Keratinocyte (primary cell): Measurements from ENCODE around the gene NIF3L1. TPM values are rescaled to one million over a fixed set of nuclear protein-coding genes. Genes with fewer than 3 reads are reported as not detected.

Experiments
- DNase-seq: peaks from one replicate; pipeline ENCODE4 v3.0.0-alpha.2; 2011; ENCODE audit warnings: low read depth, missing footprints, low spot score
- FAIRE-seq: peaks from 2 replicates; lab custom pipeline; 2011; peaks lifted over from hg19 to GRCh38; lab: Jason Lieb, UNC
- H2AFZ ChIP-seq: 2 replicates; pipeline ENCODE4 v1.6.0; 2012; ENCODE audit warnings: low read length, control low read depth, inconsistent platforms; ENCODE audit not compliant: control insufficient read depth
- H3K27ac ChIP-seq: 2 replicates; pipeline ENCODE4 v1.5.1; 2011; ENCODE audit warnings: low read length; ENCODE audit not compliant: control insufficient read depth, insufficient read depth
- H3K27me3 ChIP-seq: 3 replicates; pipeline ENCODE4 v1.6.0; 2011; ENCODE audit warnings: low read length; ENCODE audit not compliant: control insufficient read depth, insufficient read depth; ENCODE audit errors: extremely low read depth
- H3K36me3 ChIP-seq, 2 experiments: 2 replicates in 1 of 2; 3 replicates in 1 of 2; pipeline ENCODE4 v1.5.1; 2011; ENCODE audit warnings: low read length in 2 of 2, mild to moderate bottlenecking in 1 of 2; ENCODE audit not compliant: control insufficient read depth in 2 of 2, insufficient read depth in 2 of 2; ENCODE audit errors: extremely low read depth in 1 of 2
- H3K4me1 ChIP-seq: 3 replicates; pipeline ENCODE4 v1.5.1; 2011; ENCODE audit warnings: low read length; ENCODE audit not compliant: control insufficient read depth, insufficient read depth; ENCODE audit errors: extremely low read depth
- H3K4me2 ChIP-seq: 3 replicates; pipeline ENCODE4 v1.6.0; 2011; ENCODE audit warnings: low read depth, low read length; ENCODE audit not compliant: control insufficient read depth, insufficient read depth; ENCODE audit errors: extremely low read depth
- H3K4me3 ChIP-seq, 3 experiments: fragments of 200-600 bp in 1 of 3; sonication (generic) in 1 of 3; 2 replicates in 2 of 3; 3 replicates in 1 of 3; pipeline ENCODE4 v1.5.1; 2011 to 2016; ENCODE audit warnings: low read length in 3 of 3, mild to moderate bottlenecking in 3 of 3, control low read depth in 2 of 3, inconsistent platforms in 1 of 3, low read depth in 1 of 3, mixed read lengths in 1 of 3, mixed run types in 1 of 3, moderate library complexity in 1 of 3; ENCODE audit not compliant: control insufficient read depth in 2 of 3, insufficient read depth in 2 of 3; ENCODE audit errors: extremely low read depth in 1 of 3
- H3K79me2 ChIP-seq: 2 replicates; pipeline ENCODE4 v1.6.0; 2012; ENCODE audit warnings: low read length; ENCODE audit not compliant: control insufficient read depth, insufficient read depth
- H3K9ac ChIP-seq: 3 replicates; pipeline ENCODE4 v1.6.0; 2011; ENCODE audit warnings: low read length; ENCODE audit not compliant: control insufficient read depth, insufficient read depth; ENCODE audit errors: extremely low read depth
- H3K9me1 ChIP-seq: 3 replicates; pipeline ENCODE4 v1.6.0; 2011; ENCODE audit warnings: low read length; ENCODE audit not compliant: control insufficient read depth, insufficient read depth; ENCODE audit errors: extremely low read depth
- H3K9me3 ChIP-seq: 2 replicates; pipeline ENCODE4 v1.5.1; 2012; ENCODE audit warnings: low read depth, low read length; ENCODE audit not compliant: control insufficient read depth
- H4K20me1 ChIP-seq: 3 replicates; pipeline ENCODE4 v1.6.0; 2011; ENCODE audit warnings: low read length; ENCODE audit not compliant: control insufficient read depth, insufficient read depth; ENCODE audit errors: extremely low read depth
- CTCF ChIP-seq, 3 experiments: IDR thresholded peaks in 1 of 3; conservative IDR thresholded peaks in 1 of 3; optimal IDR thresholded peaks in 1 of 3; 2 replicates in 2 of 3; 3 replicates in 1 of 3; pipeline versions ENCODE3 to v1.5.1; 2011; ENCODE audit warnings: low read length in 3 of 3, mild to moderate bottlenecking in 3 of 3, moderate library complexity in 2 of 3, control low read depth in 1 of 3, inconsistent platforms in 1 of 3; ENCODE audit not compliant: insufficient read depth in 2 of 3; ENCODE audit errors: extremely low read depth in 1 of 3
- EZH2 ChIP-seq: IDR thresholded peaks from one replicate; pipeline ENCODE4 v1.6.1; 2012; ENCODE audit warnings: inconsistent platforms, mild to moderate bottlenecking, low read length, moderate library complexity
- dilution Hi-C: fragments of 300-500 bp; cut with MboI; formaldehyde crosslinking; loops from one replicate; pipeline ENCODE4 v1.7.0; 2020; ENCODE audit warnings: low sequenced_read_pairs; ENCODE audit not compliant: extremely low pct_ligation_motif_present
- polyA plus RNA-seq, 5 experiments: library from polyadenylated mRNA; depleted of rRNA in 3 of 5; stranded (reverse) in 3 of 5; stranded (forward) in 1 of 5; unstranded in 1 of 5; fragments of >200 nt; gene quantifications; 1 replicate in 1 of 5; 2 replicates in 3 of 5; 3 replicates in 1 of 5; pipeline versions ENCODE4 v1.2.1 to v1.2.3, GENCODE V29; 2011 to 2012; ENCODE audit warnings: missing spikeins in 2 of 5, low read depth in 1 of 5, low replicate concordance in 1 of 5

The NIF3L1 gene
- polyA plus RNA-seq, 1 donor (not counting 4 experiments of a cell fraction or from before 2014, with no cell fraction given), result 67.1 TPM

GRCh38 chr2:200863782-200864175 is 25.4 kb upstream of the NIF3L1 start:
- DNase-seq, result no peak
- dilution Hi-C loops, result no loop called here

GRCh38 chr2:200864176-200865034 is 24.8 kb upstream of the NIF3L1 start, which contains the start of gene CLK1:
Gene CLK1 (minus strand): TSS chr2:200864658. CDS start chr2:200861862, 2,796 bp downstream.
- H3K9me1 ChIP-seq, result no peaks in the 10 kb centered on the region
- FAIRE-seq (peak; percentile 23), DNase-seq (no peak)
- no peaks in the 10 kb centered on the region for H3K27me3 ChIP-seq
- peaks cover 23% of the 10 kb centered on the region for H3K4me1 ChIP-seq
- no peak for TF ChIP-seq CTCF (optimal IDR thresholded peaks at IDR 0.05 in 1 of 3, IDR thresholded peaks at IDR 0.05 in 1 of 3, conservative IDR thresholded peaks at IDR 0.05 in 1 of 3; ENCODE audit: extremely low read depth in 1 of 3, insufficient read depth in 2 of 3, low read length in 3 of 3)
- no peak for TF ChIP-seq EZH2
- H2AFZ ChIP-seq, result peak within 1 kb of the TSS; percentile 71
- no peaks in the 10 kb centered on the region for H4K20me1 ChIP-seq
- H3K9ac ChIP-seq, result peak within 1 kb of the TSS; percentile 98
- H3K9me3 ChIP-seq, result no peaks in the 10 kb centered on the region
- H3K4me2 ChIP-seq, result peak within 1 kb of the TSS; percentile 84
- H3K36me3 ChIP-seq, result peaks cover 4 to 12% of the 10 kb centered on the region in 2 experiments
- dilution Hi-C loops, result no loop called here
- peak within 1 kb of the TSS; percentile 96 for H3K27ac ChIP-seq
- H3K79me2 ChIP-seq, result peaks cover 50% of the 10 kb centered on the region
- peak within 1 kb of the TSS; percentile 79 to 92 (median 89) for H3K4me3 ChIP-seq

More at GRCh38 chr2:200863782-200864175, 25.4 kb upstream of the NIF3L1 start:
- Histone ChIP-seq H3K9me1 (no peaks in the 10 kb centered on the region), H3K27ac (peak overlapping the region; percentile 96), H3K79me2 (peaks cover 57% of the 10 kb centered on the region), H3K9ac (peak overlapping the region; percentile 98), H2AFZ (peak overlapping the region; percentile 29), H3K4me2 (peak overlapping the region; percentile 84), H3K9me3 (no peaks in the 10 kb centered on the region), H3K4me1 (peaks cover 23% of the 10 kb centered on the region), H3K36me3 (peaks cover 4 to 19% of the 10 kb centered on the region in 2 experiments), H3K27me3 (no peaks in the 10 kb centered on the region), H4K20me1 (no peaks in the 10 kb centered on the region), H3K4me3 (peak overlapping the region; percentile 79 to 92 (median 89))
- TF ChIP-seq EZH2 (no peak), CTCF (optimal IDR thresholded peaks at IDR 0.05 in 1 of 3, IDR thresholded peaks at IDR 0.05 in 1 of 3, conservative IDR thresholded peaks at IDR 0.05 in 1 of 3; ENCODE audit: extremely low read depth in 1 of 3, insufficient read depth in 2 of 3, low read length in 3 of 3) (no peak)
- peak; percentile 5 for FAIRE-seq
